Endothelial cell of umbilical vein (primary cell): ENCODE data around the gene ZNF441.
"Not testable (repeated sequence)": the region's sequence is repeated elsewhere in the genome, so short reads cannot be mapped to it uniquely, and the experiment has no call there.

Source experiments
- CTCF ChIP-seq, 2 donors: IDR thresholded peaks; 1 replicate in 1 of 2; 2 replicates in 1 of 2; pipeline ENCODE4 v1.5.1; 2011; ENCODE audit warnings: low read length in 2 of 2, mild to moderate bottlenecking in 2 of 2, moderate library complexity in 2 of 2, control low read depth in 1 of 2, inconsistent platforms in 1 of 2, low read depth in 1 of 2; ENCODE audit not compliant: insufficient read depth in 1 of 2; ENCODE audit errors: extremely low read depth in 1 of 2
- EZH2 ChIP-seq: IDR thresholded peaks from 2 replicates; pipeline ENCODE4 v1.6.1; 2012; ENCODE audit warnings: borderline replicate concordance, low read depth, mild to moderate bottlenecking, moderate library complexity, low read length, inconsistent platforms; ENCODE audit not compliant: severe bottlenecking
- FOS ChIP-seq: IDR thresholded peaks from 2 replicates; pipeline ENCODE4 v1.6.1; 2011; ENCODE audit warnings: mild to moderate bottlenecking, low read length, moderate library complexity, borderline replicate concordance; ENCODE audit not compliant: insufficient read depth
- GATA2 ChIP-seq: IDR thresholded peaks from 2 replicates; pipeline ENCODE4 v1.7.0; 2011; ENCODE audit warnings: low read depth, mild to moderate bottlenecking, moderate library complexity, mixed read lengths, low read length; ENCODE audit not compliant: insufficient read length, insufficient read depth
- MAX ChIP-seq: IDR thresholded peaks from 2 replicates; pipeline ENCODE4 v1.6.1; 2011; ENCODE audit not compliant: insufficient read depth, insufficient read length
- MYC ChIP-seq: IDR thresholded peaks from one replicate; pipeline ENCODE4 v1.6.1; 2011; ENCODE audit warnings: mild to moderate bottlenecking, low read depth, low read length
- POLR2A ChIP-seq: IDR thresholded peaks from 2 replicates; pipeline ENCODE4 v1.6.1; 2012; ENCODE audit warnings: low read depth, mild to moderate bottlenecking, control low read depth, low read length
- POLR2AphosphoS5 ChIP-seq: IDR thresholded peaks from 2 replicates; pipeline ENCODE4 v1.6.1; 2012; ENCODE audit warnings: low read depth, mild to moderate bottlenecking, control low read depth, low read length, moderate library complexity; ENCODE audit not compliant: insufficient read depth

GRCh38 chr19:11828957-11829876 is 62.4 kb downstream of the ZNF441 start:
- TF ChIP-seq POLR2AphosphoS5; CTCF (IDR thresholded peaks at IDR 0.05; ENCODE audit: extremely low read depth in 1 of 2, insufficient read depth in 1 of 2, low read depth in 1 of 2, low read length in 2 of 2); EZH2; FOS; MAX; GATA2; POLR2A; MYC: not testable (repeated sequence)
